HepG2 (cell line): ENCODE results near the gene GLIS2. TPM values are rescaled to one million over a fixed set of nuclear protein-coding genes. Genes with fewer than 3 reads are reported as not detected.

Source experiments
- BATF2 ChIP-seq: sonication (generic); formaldehyde crosslinking; IDR thresholded peaks from 2 replicates; pipeline ENCODE4 v1.8.0; 2022; ENCODE audit warnings: mild to moderate bottlenecking, missing genetic modification reagents, moderate library complexity
- BRCA1 ChIP-seq: sonication (generic); formaldehyde crosslinking; IDR thresholded peaks from 2 replicates; pipeline ENCODE4 v1.4.0; 2020; ENCODE audit warnings: missing genetic modification reagents
- CBX2 ChIP-seq, 2 experiments: fragments of 200-600 bp in 1 of 2; sonication (generic); formaldehyde crosslinking in 1 of 2; IDR thresholded peaks; 2 replicates each; pipeline versions ENCODE4 v1.7.0 to v1.8.1; 2018 to 2022; ENCODE audit warnings: low read depth in 2 of 2, low read length in 1 of 2, mild to moderate bottlenecking in 1 of 2, missing genetic modification reagents in 1 of 2
- ERF ChIP-seq: IDR thresholded peaks from 2 replicates; pipeline ENCODE4 v1.6.1; 2018; ENCODE audit warnings: missing biosample characterization, missing genetic modification reagents
- ETV5 ChIP-seq: IDR thresholded peaks from 2 replicates; pipeline ENCODE4 v1.6.1; 2018; ENCODE audit warnings: missing biosample characterization, missing genetic modification reagents, inconsistent platforms, borderline replicate concordance
- HOXA3 ChIP-seq: sonication (generic); formaldehyde crosslinking; IDR thresholded peaks from 2 replicates; pipeline ENCODE4 v1.5.0; 2020; ENCODE audit warnings: missing genetic modification reagents
- KIAA2018 ChIP-seq: sonication (generic); formaldehyde crosslinking; IDR thresholded peaks from 2 replicates; pipeline ENCODE4 v1.5.0; 2020; ENCODE audit warnings: mild to moderate bottlenecking, missing genetic modification reagents, borderline replicate concordance
- NBN ChIP-seq: fragments of 450-650 bp; conservative IDR thresholded peaks from 2 replicates; pipeline ENCODE4 v1.6.1; 2017
- PTBP1 ChIP-seq: fragments of 200-400 bp; formaldehyde crosslinking; IDR thresholded peaks from 2 replicates; pipeline ENCODE4 v1.6.1; 2018; ENCODE audit warnings: low read length, low read depth; ENCODE audit not compliant: poor library complexity, severe bottlenecking
- REPIN1 ChIP-seq: sonication (generic); formaldehyde crosslinking; IDR thresholded peaks from 2 replicates; pipeline ENCODE4 v1.8.0; 2022; ENCODE audit warnings: missing genetic modification reagents, low read depth, mild to moderate bottlenecking, borderline replicate concordance
- SNAI1 ChIP-seq: sonication (generic); formaldehyde crosslinking; IDR thresholded peaks from 2 replicates; pipeline ENCODE4 v1.5.0; 2020; ENCODE audit warnings: mild to moderate bottlenecking, missing genetic modification reagents, borderline replicate concordance
- UBTF ChIP-seq: sonication (generic); formaldehyde crosslinking; IDR thresholded peaks from 2 replicates; pipeline ENCODE4 v1.4.0; 2020; ENCODE audit warnings: mild to moderate bottlenecking, missing genetic modification reagents
- ZBTB37 ChIP-seq: sonication (generic); formaldehyde crosslinking; IDR thresholded peaks from 2 replicates; pipeline ENCODE4 v1.4.0; 2020; ENCODE audit warnings: mild to moderate bottlenecking, missing genetic modification reagents
- ZNF543 ChIP-seq: sonication (generic); formaldehyde crosslinking; IDR thresholded peaks from 2 replicates; pipeline ENCODE4 v1.4.0; 2020; ENCODE audit warnings: mild to moderate bottlenecking, missing genetic modification reagents
- ZSCAN9 ChIP-seq: IDR thresholded peaks from 2 replicates; pipeline ENCODE4 v1.6.1; 2016; ENCODE audit warnings: borderline replicate concordance
- polyA plus RNA-seq, 8 experiments: library from polyadenylated mRNA; depleted of rRNA in 3 of 8; stranded (reverse) in 7 of 8; unstranded in 1 of 8; fragments of >200 nt; fragmentation: Illumina TruSeq in 4 of 8; extraction: Trizol in 4 of 8; gene quantifications; 2 replicates each; pipeline versions ENCODE4 v1.2.1 to v1.2.3, GENCODE V29; 2011 to 2016; ENCODE audit warnings: low read depth in 4 of 8, missing spikeins in 1 of 8, mixed read lengths in 1 of 8; ENCODE audit not compliant: insufficient read depth in 1 of 8
- total RNA-seq, 5 experiments: library from RNA; depleted of rRNA; stranded (reverse); fragments of >200 nt; fragmentation: Illumina TruSeq; extraction: Trizol; gene quantifications; 2 replicates each; pipeline ENCODE4 v1.2.3, GENCODE V29; 2016; ENCODE audit warnings: low read depth in 1 of 5

Gene GLIS2
- total and polyA plus RNA-seq, 2 of the 13 experiments (the other 11 are each of a cell fraction or from before 2014, with no cell fraction given), result 0.28 to 0.29 TPM

- TF ChIP-seq KIAA2018 (CRISPR knock-in tag), result no peak
- TF ChIP-seq UBTF, result peak; percentile 65; the same call in 1 of the 2 replicates
- TF ChIP-seq ETV5, result peak; percentile 49; the same call in 1 of the 2 replicates
- no peak for TF ChIP-seq SNAI1 (CRISPR knock-in tag)
- no peak for TF ChIP-seq BRCA1 (CRISPR knock-in tag)
- TF ChIP-seq HOXA3 (CRISPR knock-in tag), result peak; percentile 18; the same call in 1 of the 2 replicates
- no peak for TF ChIP-seq CBX2 (IDR thresholded peaks at IDR 0.05; ENCODE audit: low read depth, low read length)
- no peak for TF ChIP-seq CBX2 (CRISPR knock-in tag; IDR thresholded peaks at IDR 0.05; ENCODE audit: low read depth)
- 0 out of 2 replicates have a peak, but pooled peaks have one; percentile 20 for TF ChIP-seq ZSCAN9 (CRISPR knock-in tag)
- TF ChIP-seq BATF2 (CRISPR knock-in tag), result no peak
- 0 out of 2 replicates have a peak, but pooled peaks have one; percentile 30 for TF ChIP-seq REPIN1 (CRISPR knock-in tag)
- TF ChIP-seq PTBP1, result no peak
- peak; percentile 44 for TF ChIP-seq ERF (CRISPR knock-in tag)
- TF ChIP-seq ZBTB37 (CRISPR knock-in tag), result no peak
- TF ChIP-seq ZNF543, result no peak
- no peak for TF ChIP-seq NBN
These were observed 35.2 kb downstream of the GLIS2 start, which contains the start of gene PAM16 (continued) for GRCh38 chr16:4350787-4351659.
